Measurements from ENCODE around the gene STEAP1. TPM values are rescaled to one million over a fixed set of nuclear protein-coding genes. Genes with fewer than 3 reads are reported as not detected.

Gene STEAP1
- total RNA-seq, 1 donor: 83.4 TPM

DNA sequence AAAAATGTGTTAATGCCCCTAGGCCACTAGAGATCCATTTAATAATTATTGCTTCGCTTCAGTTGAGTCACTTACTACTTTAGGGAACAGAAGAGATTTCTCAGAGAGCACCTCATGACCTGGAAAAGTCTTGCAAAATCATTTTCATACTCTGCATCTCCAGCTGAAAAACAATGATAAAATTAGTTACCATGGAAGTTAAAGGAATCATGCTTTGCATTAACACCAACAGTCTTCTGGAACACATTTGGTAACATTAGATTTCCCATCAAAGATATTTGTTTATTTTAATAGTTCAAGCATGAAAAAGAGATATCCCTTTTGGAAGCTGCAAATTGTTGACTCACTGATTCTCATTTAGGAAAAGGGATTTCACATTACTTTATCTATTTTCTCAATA is 55.5 kb downstream of the STEAP1 start:
- H3K4me3 ChIP-seq (ENCODE audit: low read depth, low read length): no peak overlapping the region
- no peak for TF ChIP-seq CTCF (IDR thresholded peaks at IDR 0.05; ENCODE audit: insufficient read depth, low read length)
- peak; percentile 44 for DNase-seq (ENCODE audit: low read depth)

DNA sequence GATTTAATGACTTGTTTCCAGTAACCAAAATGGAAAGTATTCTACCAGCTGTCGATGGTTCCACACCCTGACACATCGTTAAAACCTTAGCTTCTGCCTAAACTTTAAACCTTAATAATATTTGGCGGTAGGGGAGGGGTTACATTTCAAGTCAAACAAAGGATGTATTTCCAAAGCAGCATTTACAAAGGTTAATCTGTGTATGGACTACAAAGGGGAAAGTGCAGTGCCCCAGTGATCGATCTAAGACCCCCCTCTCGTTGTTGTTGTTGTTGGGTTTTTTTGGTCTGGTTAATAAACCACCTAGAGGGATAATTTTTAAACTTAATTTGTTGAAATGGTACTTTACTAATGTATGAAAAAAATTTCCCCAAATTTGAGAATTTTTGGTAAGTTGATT is 56.2 kb downstream of the STEAP1 start:
- H3K4me3 ChIP-seq (ENCODE audit: low read depth, low read length): no peak overlapping the region
- no peak for DNase-seq (ENCODE audit: low read depth)
- no peak for TF ChIP-seq CTCF (IDR thresholded peaks at IDR 0.05; ENCODE audit: insufficient read depth, low read length)

DNA sequence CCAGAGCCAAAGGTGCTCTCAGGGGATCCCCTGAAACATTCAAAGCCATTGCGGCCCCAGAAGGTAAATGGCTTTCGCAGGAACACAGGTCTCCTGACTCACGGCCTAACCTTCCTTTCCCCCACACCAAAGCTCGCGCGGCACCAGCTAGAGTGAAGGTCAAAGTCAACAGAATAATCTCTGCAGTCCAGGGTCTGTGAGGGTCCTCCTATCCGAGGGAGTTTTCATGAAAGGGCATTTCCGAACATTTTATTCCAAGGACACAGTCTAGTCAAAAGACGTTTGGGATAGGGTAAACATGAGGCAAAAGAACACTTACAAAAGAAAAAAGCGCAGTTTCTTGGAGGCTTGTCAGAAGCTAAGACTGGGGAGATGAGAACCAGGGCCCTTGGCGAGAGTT is 56.7 kb downstream of the STEAP1 start:
- DNase-seq (ENCODE audit: low read depth): no peak
- TF ChIP-seq CTCF (IDR thresholded peaks at IDR 0.05; ENCODE audit: insufficient read depth, low read length): no peak
- H3K4me3 ChIP-seq (ENCODE audit: low read depth, low read length): peak overlapping the region; percentile 83

DNA sequence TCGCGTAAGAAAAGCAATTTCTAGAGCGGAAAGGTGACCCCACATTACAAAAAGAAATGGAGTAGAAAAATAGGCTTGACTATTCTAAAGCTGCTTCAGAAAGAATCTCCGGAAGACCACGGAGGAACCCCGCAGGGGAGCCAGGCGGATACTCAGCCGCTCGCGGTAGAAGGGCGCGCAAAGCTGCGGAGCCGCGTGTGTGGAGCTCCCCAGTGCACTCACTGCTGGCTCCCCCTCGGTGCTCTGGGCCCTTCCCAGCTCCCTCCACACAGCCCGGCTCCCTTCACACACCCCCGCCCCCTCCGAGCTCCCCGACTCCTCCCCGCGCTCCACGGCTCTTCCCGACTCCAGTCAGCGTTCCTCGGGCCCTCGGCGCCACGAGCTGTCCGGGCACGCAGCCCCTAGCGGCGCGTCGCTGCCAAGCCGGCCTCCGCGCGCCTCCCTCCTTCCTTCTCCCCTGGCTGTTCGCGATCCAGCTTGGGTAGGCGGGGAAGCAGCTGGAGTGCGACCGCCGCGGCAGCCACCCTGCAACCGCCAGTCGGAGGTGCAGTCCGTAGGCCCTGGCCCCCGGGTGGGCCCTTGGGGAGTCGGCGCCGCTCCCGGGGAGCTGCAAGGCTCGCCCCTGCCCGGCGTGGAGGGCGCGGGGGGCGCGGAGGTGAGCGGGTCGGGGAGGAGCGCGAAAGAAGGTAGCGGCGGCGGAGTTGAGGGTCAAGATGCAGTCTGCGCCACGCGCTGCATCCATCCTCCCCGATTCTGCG is 57.3 kb downstream of the STEAP1 start, which contains the start of gene STEAP2:
STEAP2 (plus strand) TSS at position 350 of the 758 bp plus-strand sequence. CDS start 13,343 bp downstream, outside the sequence.
- peak; percentile 70 for TF ChIP-seq CTCF (IDR thresholded peaks at IDR 0.05; ENCODE audit: insufficient read depth, low read length)
- peak within 1 kb of the TSS; percentile 83 for H3K4me3 ChIP-seq (ENCODE audit: low read depth, low read length)
- DNase-seq (ENCODE audit: low read depth): peak; percentile 91

DNA sequence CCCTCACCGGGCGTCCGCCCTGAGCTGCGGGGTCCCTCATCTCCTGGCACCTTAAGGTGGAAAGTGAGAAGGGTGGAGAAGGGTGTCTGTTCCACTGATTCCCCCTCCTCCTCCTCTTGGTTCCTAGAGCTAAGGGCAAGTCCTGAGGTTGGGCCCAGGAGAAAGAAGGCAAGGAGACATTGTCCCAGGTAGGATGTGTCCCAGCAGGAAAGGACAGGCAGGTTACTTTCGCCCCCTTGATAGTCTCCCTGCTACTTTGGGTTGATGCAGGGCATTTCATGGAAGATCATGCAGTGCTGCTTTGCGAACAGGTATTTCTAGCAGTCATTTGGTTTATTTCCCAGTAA is 57.9 kb downstream of the STEAP1 start:
- peak; percentile 14 for DNase-seq (ENCODE audit: low read depth)
- peak overlapping the region; percentile 83 for H3K4me3 ChIP-seq (ENCODE audit: low read depth, low read length)
- no peak for TF ChIP-seq CTCF (IDR thresholded peaks at IDR 0.05; ENCODE audit: insufficient read depth, low read length)

GRCh38 chr7:90213521-90213920 is 59.3 kb downstream of the STEAP1 start:
- no peak for TF ChIP-seq CTCF (IDR thresholded peaks at IDR 0.05; ENCODE audit: insufficient read depth, low read length)
- DNase-seq (ENCODE audit: low read depth): no peak
- no peak overlapping the region for H3K4me3 ChIP-seq (ENCODE audit: low read depth, low read length)

Other genes with a start within 250 kb of the STEAP1 start
- gene STEAP2, start 57.3 kb downstream of the STEAP1 start, total RNA-seq (ENCODE audit: low replicate concordance): 16.0 and 28.4 TPM in 2 replicates
- gene CFAP69, start 90.7 kb downstream of the STEAP1 start, total RNA-seq (ENCODE audit: low replicate concordance): 3.2 and 6.4 TPM in 2 replicates
- gene FAM237B, start 166.8 kb downstream of the STEAP1 start, total RNA-seq (ENCODE audit: low replicate concordance): not detected in 2 replicates
- 23.2 and 26.6 TPM in 2 replicates for gene GTPBP10, start 192.2 kb downstream of the STEAP1 start, total RNA-seq (ENCODE audit: low replicate concordance)
- gene CLDN12, start 249.0 kb downstream of the STEAP1 start, total RNA-seq (ENCODE audit: low replicate concordance): 10.5 and 47.1 TPM in 2 replicates